HepG2 (cell line): ENCODE measurements around the gene EFL1. TPM values are rescaled to one million over a fixed set of nuclear protein-coding genes. Genes with fewer than 3 reads are reported as not detected.

Experiments used
- ATAC-seq: fragments of 200-7000 bp; cut with Tn5 transposase; 3 replicates; pipeline ENCODE4 v1.9.1; 2020; ENCODE audit warnings: mild to moderate bottlenecking, moderate library complexity
- BruUV-seq: library from RNA; stranded (reverse); fragments of 400-500 nt; replicated peaks from 2 replicates; lab custom pipeline; 2021; lab: Mats Ljungman, UMichigan
- CTCF ChIA-PET: fragments of 300-600 bp; formaldehyde crosslinking; extraction: SDS; loops from one replicate; lab custom pipeline; 2021; ENCODE audit warnings: low total read pairs, inconsistent platforms, low intra/inter-chr PET ratio; lab: Yijun Ruan, JAX
- POLR2A ChIA-PET: fragments of 350-600 bp; sonication (Branson Sonifier 250); formaldehyde crosslinking; loops from one replicate; lab custom pipeline; 2020; ENCODE audit warnings: antibody characterized with exemption, inconsistent platforms; lab: Yijun Ruan, JAX
- DNase-seq: peaks from one replicate; pipeline ENCODE4 v3.0.0-alpha.2; 2015; ENCODE audit warnings: low spot score
- FAIRE-seq: peaks from 3 replicates; lab custom pipeline; 2011; peaks lifted over from hg19 to GRCh38; lab: Jason Lieb, UNC
- H2AFZ ChIP-seq: one replicate; pipeline ENCODE4 v1.6.1; 2011; ENCODE audit warnings: low read length, inconsistent platforms
- H3K27ac ChIP-seq: fragments of 300-600 bp; 3 replicates; pipeline ENCODE4 v1.8.0; 2011; ENCODE audit warnings: mixed run types, mild to moderate bottlenecking, mixed read lengths, low read length, inconsistent platforms; ENCODE audit not compliant: insufficient read depth; ENCODE audit errors: extremely low read length
- H3K27me3 ChIP-seq, 2 experiments: fragments of 200-600 bp in 1 of 2; 2 replicates in 1 of 2; 3 replicates in 1 of 2; pipeline versions ENCODE4 v1.6.0 to v1.8.0; 2011; ENCODE audit warnings: low read length in 2 of 2, mild to moderate bottlenecking in 2 of 2, moderate library complexity in 2 of 2, inconsistent platforms in 1 of 2; ENCODE audit not compliant: insufficient read depth in 2 of 2, control insufficient read depth in 1 of 2
- H3K36me3 ChIP-seq, 2 experiments: fragments of 200-600 bp in 1 of 2; replicated peaks in 1 of 2; 2 replicates in 1 of 2; 3 replicates in 1 of 2; pipeline versions ENCODE4 v1.5.1 to v1.8.0; 2011; ENCODE audit warnings: low read length in 2 of 2, inconsistent platforms in 1 of 2; ENCODE audit not compliant: insufficient read depth in 2 of 2, control insufficient read depth in 1 of 2
- H3K4me1 ChIP-seq: 2 replicates; pipeline ENCODE4 v1.5.1; 2012; ENCODE audit warnings: low read length, inconsistent platforms; ENCODE audit not compliant: insufficient read depth
- H3K4me2 ChIP-seq: 2 replicates; pipeline ENCODE4 v1.6.0; 2011; ENCODE audit warnings: low read depth, low read length, inconsistent platforms
- H3K4me3 ChIP-seq, 3 experiments: fragments of 200-600 bp in 1 of 3; sonication (generic), shearing (Covaris generic) in 1 of 3; replicated peaks in 1 of 3; 2 replicates each; pipeline ENCODE4 v1.5.1; 2011 to 2016; ENCODE audit warnings: low read length in 3 of 3, inconsistent platforms in 2 of 3, low read depth in 2 of 3, mild to moderate bottlenecking in 2 of 3, control low read depth in 1 of 3, mixed read lengths in 1 of 3; ENCODE audit not compliant: insufficient read depth in 1 of 3
- H3K79me2 ChIP-seq: one replicate; pipeline ENCODE4 v1.6.1; 2011; ENCODE audit warnings: low read length, inconsistent platforms; ENCODE audit not compliant: insufficient read depth
- H3K9ac ChIP-seq: 2 replicates; pipeline ENCODE4 v1.6.0; 2011; ENCODE audit warnings: mild to moderate bottlenecking, low read depth, low read length, inconsistent platforms; ENCODE audit not compliant: insufficient read depth
- H3K9me3 ChIP-seq: 2 replicates; pipeline ENCODE4 v1.5.1; 2012; ENCODE audit warnings: mild to moderate bottlenecking, low read length
- H4K20me1 ChIP-seq: 2 replicates; pipeline ENCODE4 v1.6.0; 2011; ENCODE audit warnings: inconsistent platforms, mild to moderate bottlenecking, low read length, moderate library complexity; ENCODE audit not compliant: insufficient read depth
- ADNP ChIP-seq: sonication (generic); formaldehyde crosslinking; IDR thresholded peaks from 2 replicates; pipeline ENCODE4 v1.4.0; 2020; ENCODE audit warnings: missing genetic modification reagents
- CBX2 ChIP-seq, 2 experiments: fragments of 200-600 bp in 1 of 2; sonication (generic); formaldehyde crosslinking in 1 of 2; IDR thresholded peaks; 2 replicates each; pipeline versions ENCODE4 v1.7.0 to v1.8.1; 2018 to 2022; ENCODE audit warnings: low read depth in 2 of 2, low read length in 1 of 2, mild to moderate bottlenecking in 1 of 2, missing genetic modification reagents in 1 of 2
- FOSL2 ChIP-seq: sonication (generic); formaldehyde crosslinking; IDR thresholded peaks from 2 replicates; pipeline ENCODE4 v1.4.0; 2020; ENCODE audit warnings: missing genetic modification reagents
- HOMEZ ChIP-seq: IDR thresholded peaks from 2 replicates; pipeline ENCODE4 v1.6.1; 2016; ENCODE audit warnings: low read depth
- SIX4 ChIP-seq: sonication (generic); formaldehyde crosslinking; IDR thresholded peaks from 2 replicates; pipeline ENCODE4 v1.4.0; 2020; ENCODE audit warnings: missing genetic modification reagents
- SNAPC5 ChIP-seq: sonication (generic); formaldehyde crosslinking; IDR thresholded peaks from 2 replicates; pipeline ENCODE4 v1.8.1; 2023; ENCODE audit warnings: mild to moderate bottlenecking, missing genetic modification reagents, borderline replicate concordance
- SP5 ChIP-seq: IDR thresholded peaks from 2 replicates; pipeline ENCODE4 v1.6.1; 2016; ENCODE audit warnings: low read depth, borderline replicate concordance
- TCF12 ChIP-seq, 2 experiments: fragments of 450-650 bp in 1 of 2; sonication (generic) in 1 of 2; formaldehyde crosslinking in 1 of 2; IDR thresholded peaks; 2 replicates each; pipeline versions ENCODE4 v1.6.1 to v1.8.0; 2017 to 2022; ENCODE audit warnings: antibody characterized with exemption in 1 of 2, mild to moderate bottlenecking in 1 of 2, missing genetic modification reagents in 1 of 2, moderate library complexity in 1 of 2
- ZBTB8A ChIP-seq: sonication (generic); formaldehyde crosslinking; IDR thresholded peaks from 2 replicates; pipeline ENCODE4 v1.4.0; 2020; ENCODE audit warnings: mild to moderate bottlenecking, low read depth, missing genetic modification reagents, borderline replicate concordance
- ZFP62 ChIP-seq: sonication (generic); formaldehyde crosslinking; IDR thresholded peaks from 2 replicates; pipeline ENCODE4 v1.4.0; 2020; ENCODE audit warnings: missing genetic modification reagents
- ZNF292 ChIP-seq: sonication (generic); formaldehyde crosslinking; IDR thresholded peaks from 2 replicates; pipeline ENCODE4 v1.8.1; 2022; ENCODE audit warnings: mild to moderate bottlenecking, low read depth, missing genetic modification reagents, borderline replicate concordance
- ZNF34 ChIP-seq: sonication (generic); formaldehyde crosslinking; IDR thresholded peaks from 2 replicates; pipeline ENCODE4 v1.4.0; 2020; ENCODE audit warnings: mild to moderate bottlenecking, missing genetic modification reagents, borderline replicate concordance
- ZNF704 ChIP-seq: sonication (generic); formaldehyde crosslinking; IDR thresholded peaks from 2 replicates; pipeline ENCODE4 v1.8.1; 2023; ENCODE audit warnings: mild to moderate bottlenecking, inconsistent platforms, moderate library complexity, missing genetic modification reagents, borderline replicate concordance
- ZNF800 ChIP-seq: sonication (generic); formaldehyde crosslinking; IDR thresholded peaks from 2 replicates; pipeline ENCODE4 v1.4.0; 2020; ENCODE audit warnings: missing genetic modification reagents
- WGBS: methylation state at CpG from one replicate; pipeline ENCODE4 v1.1.6; 2017; ENCODE audit warnings: low lambda C conversion rate; 5-methylcytosine and 5-hydroxymethylcytosine counted together
- in situ Hi-C: cut with HindIII; loops from 2 replicates; pipeline ENCODE4 v1.10.0; 2017; ENCODE audit warnings: low pct_unique_long_range_greater_than_20kb; ENCODE audit not compliant: extremely low pct_ligation_motif_present
- intact Hi-C: fragments of 100-400 bp; cut with micrococcal nuclease; formaldehyde crosslinking; loops from one replicate; pipeline ENCODE4 v1.10.0; 2022; ENCODE audit not compliant: unreplicated experiment
- polyA plus RNA-seq, 8 experiments: library from polyadenylated mRNA; depleted of rRNA in 3 of 8; stranded (reverse) in 7 of 8; unstranded in 1 of 8; fragments of >200 nt; fragmentation: Illumina TruSeq in 4 of 8; extraction: Trizol in 4 of 8; gene quantifications; 2 replicates each; pipeline versions ENCODE4 v1.2.1 to v1.2.3, GENCODE V29; 2011 to 2016; ENCODE audit warnings: low read depth in 4 of 8, missing spikeins in 1 of 8, mixed read lengths in 1 of 8; ENCODE audit not compliant: insufficient read depth in 1 of 8
- total RNA-seq, 5 experiments: library from RNA; depleted of rRNA; stranded (reverse); fragments of >200 nt; fragmentation: Illumina TruSeq; extraction: Trizol; gene quantifications; 2 replicates each; pipeline ENCODE4 v1.2.3, GENCODE V29; 2016; ENCODE audit warnings: low read depth in 1 of 5

EFL1 gene
- total and polyA plus RNA-seq, 2 of the 13 experiments (the other 11 are each of a cell fraction or from before 2014, with no cell fraction given): 6.4 to 12.0 TPM

- Histone ChIP-seq H3K27ac (no peak overlapping the region), H3K4me2 (no peak overlapping the region), H4K20me1 (no peaks in the 10 kb centered on the region), H3K9me3 (no peaks in the 10 kb centered on the region), H3K9ac (no peak overlapping the region), H2AFZ (no peak overlapping the region), H3K79me2 (no peaks in the 10 kb centered on the region), H3K4me3 (no peak overlapping the region), H3K27me3 (peaks cover 2 to 48% of the 10 kb centered on the region in 2 experiments; a peak in 3 of 5 replicates), H3K4me1 (no peaks in the 10 kb centered on the region), H3K36me3 (no peaks in the 10 kb centered on the region)
- ChIA-PET POLR2A (no interaction called here), CTCF (no interaction called here)
- ATAC-seq (no peak), DNase-seq (no peak), FAIRE-seq (no peak)
- WGBS: 43% methylated on average over 13 of the region's 15 CpGs
- intact Hi-C loops: no loop called here
- in situ Hi-C loops: no loop called here
- no TSS peak for BruUV-seq
- TF ChIP-seq FOSL2 (no peak), SIX4 (CRISPR knock-in tag) (no peak), ZFP62 (CRISPR knock-in tag) (no peak)
Measured at GRCh38 chr15:82098674-82099073, 163.9 kb downstream of the EFL1 start.

- POLR2A ChIA-PET: no interaction called here
- H3K79me2 ChIP-seq: no peaks in the 10 kb centered on the region
- FAIRE-seq (no peak), ATAC-seq (no peak), DNase-seq (no peak)
- H2AFZ ChIP-seq: no peak overlapping the region
- intact Hi-C loops (no loop called here), in situ Hi-C loops (no loop called here)
- no peaks in the 10 kb centered on the region for H4K20me1 ChIP-seq
- H3K4me1 ChIP-seq: no peaks in the 10 kb centered on the region
- no peak overlapping the region for H3K4me2 ChIP-seq
- CTCF ChIA-PET: no interaction called here
- H3K36me3 ChIP-seq: no peaks in the 10 kb centered on the region
- H3K9ac ChIP-seq: no peak overlapping the region
- H3K27me3 ChIP-seq: peaks cover 1 to 34% of the 10 kb centered on the region in 2 experiments; a peak in 3 of 5 replicates
- no TSS peak for BruUV-seq
- no peak overlapping the region for H3K27ac ChIP-seq
- no peak overlapping the region for H3K4me3 ChIP-seq
- no peaks in the 10 kb centered on the region for H3K9me3 ChIP-seq
- TF ChIP-seq ZNF704 (no peak), ZBTB8A (CRISPR knock-in tag) (no peak), ADNP (no peak), SP5 (no peak), ZNF800 (CRISPR knock-in tag) (no peak), HOMEZ (no peak), SNAPC5 (CRISPR knock-in tag) (no peak), TCF12 (IDR thresholded peaks at IDR 0.05) (no peak), TCF12 (CRISPR knock-in tag; IDR thresholded peaks at IDR 0.05) (no peak), ZNF292 (CRISPR knock-in tag) (no peak), CBX2 (IDR thresholded peaks at IDR 0.05; ENCODE audit: low read depth, low read length) (no peak), CBX2 (CRISPR knock-in tag; IDR thresholded peaks at IDR 0.05; ENCODE audit: low read depth) (no peak), ZNF34 (no peak)
Measured at GRCh38 chr15:82095803-82096202, 166.7 kb downstream of the EFL1 start.
